ENCODE results near the gene PLEKHB1.

Gene PLEKHB1, protein sequence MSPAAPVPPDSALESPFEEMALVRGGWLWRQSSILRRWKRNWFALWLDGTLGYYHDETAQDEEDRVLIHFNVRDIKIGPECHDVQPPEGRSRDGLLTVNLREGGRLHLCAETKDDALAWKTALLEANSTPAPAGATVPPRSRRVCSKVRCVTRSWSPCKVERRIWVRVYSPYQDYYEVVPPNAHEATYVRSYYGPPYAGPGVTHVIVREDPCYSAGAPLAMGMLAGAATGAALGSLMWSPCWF

DNA sequence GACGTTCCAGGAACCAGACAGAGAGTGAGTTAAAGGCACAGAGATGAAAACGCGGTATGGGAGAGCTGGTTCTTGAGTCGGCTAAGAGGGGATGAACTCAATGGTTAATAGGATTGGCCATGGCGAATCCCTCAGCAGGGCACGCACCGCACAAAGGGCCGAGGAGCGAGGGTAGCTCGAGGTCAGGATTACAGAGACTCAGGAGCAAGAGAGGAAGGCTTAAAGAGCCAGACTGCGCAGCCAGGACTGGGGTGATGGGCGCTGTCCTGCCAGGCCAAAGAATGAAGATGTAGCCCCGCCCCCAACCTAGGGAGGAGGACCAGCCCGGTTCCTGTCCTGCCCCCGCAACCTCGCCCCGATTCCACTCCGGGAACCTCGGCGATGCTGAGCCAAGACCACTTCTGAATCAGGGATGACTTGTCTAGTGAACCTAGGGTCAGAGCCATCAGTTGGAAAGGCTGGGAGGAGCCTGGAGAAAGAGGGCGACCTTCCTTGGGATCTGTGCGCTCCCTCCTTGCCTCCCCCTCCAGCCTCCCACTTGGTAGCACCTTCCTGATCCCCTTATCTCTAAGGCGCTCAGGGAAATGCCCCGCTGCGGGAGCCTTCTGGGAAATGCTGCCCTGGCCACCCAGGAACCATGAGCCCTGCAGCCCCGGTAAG is at the start of gene PLEKHB1:
PLEKHB1 (plus strand) TSS at position 610 of the 660 bp plus-strand sequence; CDS start at position 638, 28 bp downstream.
- DNase-seq (ENCODE audit: low read depth in 2 of 2), result no peak

GRCh38 chr11:73597336-73597955 is 48.9 kb upstream of the PLEKHB1 start:
- DNase-seq (ENCODE audit: low read depth in 2 of 2), result no peak

DNA sequence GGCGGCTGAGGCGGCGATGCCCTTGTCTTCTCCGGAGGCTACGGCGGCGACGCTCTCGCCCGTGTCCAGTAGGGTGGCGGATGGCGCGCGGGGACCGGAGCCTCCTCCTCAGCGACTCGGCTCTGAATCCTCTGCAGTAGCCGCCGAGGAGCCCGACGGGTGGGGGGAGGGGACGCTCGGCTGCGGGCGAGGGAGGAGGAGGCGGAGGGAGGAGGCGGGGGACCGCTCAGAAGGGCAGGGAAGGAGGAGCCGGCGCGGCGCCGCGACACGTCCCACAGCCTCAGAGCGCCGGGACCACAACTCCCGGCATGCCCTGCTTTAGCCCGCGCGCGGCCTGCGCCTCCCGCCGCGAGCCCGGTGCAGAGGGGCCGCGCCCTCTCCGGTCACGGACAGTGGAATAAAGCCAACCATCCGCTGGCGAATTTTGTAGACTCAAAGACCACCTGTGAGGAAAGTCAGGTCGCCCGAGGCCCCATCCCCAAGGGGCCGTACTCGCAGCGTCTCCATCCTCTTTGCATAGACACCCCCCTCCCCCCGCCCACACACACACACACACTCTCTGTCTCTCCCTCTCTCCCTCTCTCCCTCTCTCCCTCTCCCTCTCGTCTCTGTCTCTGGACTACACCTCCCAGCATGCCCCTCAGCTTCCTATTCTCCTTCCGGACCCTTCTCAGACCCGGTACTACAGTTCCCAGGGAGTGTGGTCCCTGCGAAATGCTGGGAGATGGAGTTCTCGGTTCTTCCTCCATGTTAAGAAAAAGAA is 48.2 kb upstream of the PLEKHB1 start, which contains the start of gene FAM168A:
FAM168A (minus strand) TSS at position 157 of the 763 bp plus-strand sequence. CDS start 129,638 bp downstream, outside the sequence.
- peak; percentile 96 for DNase-seq (ENCODE audit: low read depth in 2 of 2)

- DNase-seq (ENCODE audit: low read depth in 2 of 2), result no peak
Observed at GRCh38 chr11:73598719-73599379, 47.5 kb upstream of the PLEKHB1 start.

- no peak for DNase-seq (ENCODE audit: low read depth in 2 of 2)
Observed at GRCh38 chr11:73612601-73613140, 33.7 kb upstream of the PLEKHB1 start.

GRCh38 chr11:73614591-73614990 is 31.8 kb upstream of the PLEKHB1 start:
- DNase-seq (ENCODE audit: low read depth in 2 of 2), result no peak

DNA sequence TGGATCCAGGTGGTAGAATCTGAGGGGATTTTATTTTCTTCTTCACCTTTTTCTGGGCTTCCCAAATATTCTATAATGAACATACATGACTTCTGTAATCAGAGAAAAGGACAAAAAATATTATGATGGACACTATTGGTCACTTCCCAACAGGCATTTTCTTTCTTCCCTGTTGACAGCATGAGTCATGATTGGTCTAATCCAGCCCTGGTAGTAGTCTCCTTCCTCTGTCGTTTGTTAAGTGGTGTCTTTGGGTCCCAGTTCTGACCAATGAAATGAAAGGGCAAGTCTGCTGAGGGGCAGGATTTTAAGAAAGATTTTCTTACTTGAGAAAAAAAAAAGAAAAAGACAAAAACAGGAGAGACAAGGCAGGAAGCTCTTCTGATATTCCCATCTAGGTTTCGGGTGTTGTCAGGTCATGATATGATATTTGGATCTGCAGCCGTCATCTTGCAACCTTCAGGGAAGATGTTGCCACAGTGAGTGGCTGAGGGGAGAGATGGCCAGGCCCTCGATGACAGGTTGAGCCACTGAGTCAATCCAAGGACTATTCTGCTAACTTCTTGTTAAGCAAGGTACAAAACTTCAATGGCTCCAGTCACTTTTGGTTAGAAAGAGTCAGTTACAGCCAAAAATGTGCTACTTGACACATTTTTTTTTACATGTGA is 23.3 kb upstream of the PLEKHB1 start:
- DNase-seq (ENCODE audit: low read depth in 2 of 2), result no peak

DNA sequence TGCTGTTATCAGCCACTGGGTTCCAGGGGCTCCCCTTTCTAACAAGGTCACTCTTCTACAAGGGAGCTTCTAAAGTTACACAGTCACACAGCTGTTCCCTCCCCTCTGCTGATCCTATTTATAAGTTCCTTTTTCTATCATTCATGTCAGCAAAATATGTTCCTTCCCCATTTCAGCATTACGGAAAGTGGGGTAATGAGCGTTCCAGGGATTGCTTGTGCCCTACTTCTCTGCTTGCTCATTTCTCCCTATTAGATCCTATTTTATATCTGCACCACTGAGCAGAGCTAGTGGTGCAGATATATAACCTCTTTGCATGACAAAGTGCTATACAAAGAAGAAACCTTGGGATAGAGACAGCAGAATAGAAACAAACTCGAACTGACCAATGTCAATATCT is 22.7 kb upstream of the PLEKHB1 start:
- no peak for DNase-seq (ENCODE audit: low read depth in 2 of 2)

GRCh38 chr11:73625696-73626318 is 20.6 kb upstream of the PLEKHB1 start:
- peak; percentile 23 to 37 for DNase-seq (ENCODE audit: low read depth in 2 of 2)

DNA sequence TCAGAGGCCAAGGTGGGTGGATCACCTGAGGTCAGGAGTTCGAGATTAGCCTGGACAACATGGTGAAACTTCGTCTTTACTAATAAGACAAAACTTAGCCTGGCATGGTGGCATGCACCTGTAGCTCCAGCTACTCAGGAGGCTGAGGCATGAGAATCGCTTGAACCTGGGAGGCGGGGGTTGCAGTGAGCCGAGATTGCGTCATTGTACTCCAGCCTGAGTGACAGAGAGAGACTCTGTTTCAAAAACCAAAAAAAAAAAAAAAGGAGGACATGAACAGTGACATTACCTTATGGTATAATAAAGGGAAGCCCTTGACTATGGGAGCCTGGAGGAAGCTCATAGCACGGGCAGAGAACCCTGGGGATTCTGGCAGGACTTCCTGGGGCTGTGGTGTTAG is 16.5 kb upstream of the PLEKHB1 start:
- DNase-seq (ENCODE audit: low read depth in 2 of 2), result no peak

- no peak for DNase-seq (ENCODE audit: low read depth in 2 of 2)
Observed at GRCh38 chr11:73632996-73633395, 13.4 kb upstream of the PLEKHB1 start.

- DNase-seq (ENCODE audit: low read depth in 2 of 2), result no peak
Observed at GRCh38 chr11:73633999-73634398, 12.4 kb upstream of the PLEKHB1 start.

GRCh38 chr11:73635721-73636120 is 10.7 kb upstream of the PLEKHB1 start:
- DNase-seq (ENCODE audit: low read depth in 2 of 2), result no peak

- DNase-seq (ENCODE audit: low read depth in 2 of 2), result no peak
Observed at GRCh38 chr11:73636249-73636648, 10.1 kb upstream of the PLEKHB1 start.

GRCh38 chr11:73637012-73637411 is 9.4 kb upstream of the PLEKHB1 start:
- no peak for DNase-seq (ENCODE audit: low read depth in 2 of 2)

DNA sequence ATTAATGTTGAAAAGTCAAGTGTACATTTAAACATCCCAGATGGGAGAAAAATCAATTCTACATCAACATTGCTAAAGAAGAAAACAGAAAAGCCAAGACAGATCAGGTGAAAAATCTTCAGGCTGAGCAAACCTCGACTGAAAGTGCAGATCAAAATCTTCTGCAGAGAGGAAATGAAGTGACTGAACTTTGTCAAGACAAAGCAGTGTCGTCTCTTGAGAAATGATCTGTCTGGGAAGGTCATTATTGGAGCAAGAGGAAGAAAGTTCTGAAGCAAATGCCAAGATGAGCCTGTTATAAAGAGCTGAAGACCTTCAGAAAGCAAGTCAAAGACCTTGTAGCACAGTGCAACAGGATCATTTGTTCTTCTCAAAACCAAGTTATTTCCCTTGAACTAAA is 5.8 kb upstream of the PLEKHB1 start:
- no peak for DNase-seq (ENCODE audit: low read depth in 2 of 2)

DNA sequence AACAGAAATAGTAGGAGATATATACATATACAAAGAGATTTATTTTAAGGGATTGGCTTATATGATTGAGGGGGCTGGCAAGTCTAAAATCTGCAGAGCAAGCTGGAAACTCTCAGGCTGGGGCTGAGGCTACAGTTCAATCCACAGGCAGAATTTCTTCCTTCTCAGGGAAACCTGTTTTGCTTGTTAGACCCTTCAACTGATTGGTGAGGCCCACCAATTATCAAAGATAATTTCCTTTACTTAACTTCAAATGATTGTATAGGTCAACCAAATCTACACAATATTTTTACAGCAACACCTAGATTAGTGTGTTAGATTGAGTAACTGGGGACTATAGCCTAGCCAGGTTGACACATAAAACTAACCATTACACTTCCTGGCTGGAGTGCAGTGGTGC is 4.7 kb upstream of the PLEKHB1 start:
- DNase-seq (ENCODE audit: low read depth in 2 of 2), result no peak

DNA sequence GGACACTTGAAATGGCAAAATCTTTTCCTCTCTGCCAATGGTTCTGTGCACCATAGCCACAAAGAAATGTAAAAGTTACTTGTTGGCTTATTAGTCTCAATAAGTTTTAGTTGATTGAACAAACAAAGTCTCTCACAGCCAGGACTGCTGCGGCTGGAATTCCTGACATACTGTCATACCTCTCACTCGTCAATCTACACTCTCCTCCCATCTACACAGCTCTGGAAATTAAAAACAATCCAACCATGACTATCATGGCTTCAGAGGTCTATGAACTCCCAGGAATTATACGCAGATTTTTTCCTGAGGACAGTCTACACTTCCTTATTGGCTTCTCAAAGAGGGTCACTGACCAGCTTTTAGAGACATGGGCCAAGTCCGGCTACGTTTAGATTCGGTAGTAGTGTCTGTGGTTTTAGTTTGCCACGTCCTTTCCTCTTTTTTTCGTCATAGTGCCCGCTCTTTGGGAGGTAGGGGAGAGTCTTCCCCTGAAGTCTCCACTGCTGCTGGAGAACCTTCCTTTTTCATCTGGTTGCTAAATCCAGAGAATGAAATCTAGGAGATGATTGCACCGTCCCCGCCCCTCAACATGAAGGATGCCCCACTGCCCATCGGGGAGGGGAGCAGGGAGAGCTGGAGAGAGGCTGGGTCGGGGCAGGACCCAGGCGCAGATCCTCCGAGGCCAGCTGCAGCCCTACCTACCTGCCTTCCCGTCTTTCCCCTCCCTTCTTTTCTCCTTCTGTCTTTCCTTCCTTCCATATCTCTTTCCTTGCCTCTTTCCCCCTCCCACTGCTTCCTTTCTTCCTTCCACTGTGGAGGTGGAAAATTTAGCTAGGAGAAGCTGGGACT is 1.0 kb upstream of the PLEKHB1 start:
- DNase-seq (ENCODE audit: low read depth in 2 of 2), result peak in 1 of 2 experiments; percentile 3

DNA sequence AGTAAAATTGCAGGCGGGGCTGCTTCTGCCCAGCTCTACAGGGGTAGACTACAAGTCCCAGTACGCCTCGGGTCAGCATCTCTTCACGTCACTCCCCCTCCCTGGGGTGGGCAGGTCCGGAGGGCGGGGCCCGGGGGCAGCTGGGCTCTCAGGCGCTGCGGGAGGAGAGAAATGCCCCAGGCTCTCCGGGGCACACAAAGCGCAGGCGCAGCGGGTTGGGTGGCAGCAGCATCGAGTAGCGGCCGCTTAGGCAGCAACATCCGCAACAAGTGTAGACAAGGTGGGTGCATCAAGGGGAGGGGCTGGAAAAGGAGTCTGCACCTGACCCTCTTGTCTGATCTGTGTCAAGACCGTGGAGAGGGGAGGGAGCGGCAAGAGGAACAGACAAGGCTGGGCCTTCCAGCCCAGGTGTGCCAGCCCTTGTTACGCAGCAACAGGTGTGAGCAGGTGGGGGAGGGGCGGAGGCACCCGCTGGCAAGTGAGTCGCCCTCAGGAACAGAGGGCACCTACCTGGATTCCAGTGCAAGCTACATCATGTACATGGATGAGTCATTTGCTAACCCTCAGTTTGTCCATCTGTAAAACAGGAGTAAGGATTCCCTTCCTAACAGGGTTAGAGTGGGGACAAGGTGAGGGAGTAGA is 1.2 kb downstream of the PLEKHB1 start:
- DNase-seq (ENCODE audit: low read depth in 2 of 2), result peak; percentile 22 to 29
